ENCODE measurements around the gene SPATC1L. TPM values are rescaled to one million over a fixed set of nuclear protein-coding genes. Genes with fewer than 3 reads are reported as not detected.

The SPATC1L gene
- total and polyA plus RNA-seq, 2 donors (not counting 1 experiment from before 2014, with no cell fraction given): 11.4 to 15.4 TPM

- Histone ChIP-seq H3K4me2 (replicated peaks; ENCODE audit: low read depth, low read length, poor library complexity, severe bottlenecking) (no peak overlapping the region), H3K36me3 (replicated peaks in 1 of 2; ENCODE audit: control extremely low read depth in 1 of 2, control insufficient read depth in 1 of 2, extremely low read depth in 1 of 2, insufficient read depth in 2 of 2, low read length in 1 of 2) (no peaks in the 10 kb centered on the region), H3K4me1 (ENCODE audit: control insufficient read depth in 2 of 2, insufficient read depth in 2 of 2, low read length in 2 of 2) (peaks cover 0 to 5% of the 10 kb centered on the region in 2 donors), H4K20me1 (ENCODE audit: control insufficient read depth, insufficient read depth, low read length, poor library complexity, severe bottlenecking) (no peaks in the 10 kb centered on the region), H3K27ac (ENCODE audit: low read length in 2 of 2) (no peak overlapping the region), H3K4me3 (ENCODE audit: control extremely low read depth in 1 of 5, extremely low read depth in 1 of 5, insufficient read depth in 1 of 5, low read depth in 2 of 5, low read length in 4 of 5) (no peak overlapping the region), H3K79me2 (ENCODE audit: control insufficient read depth, insufficient read depth, low read length) (no peaks in the 10 kb centered on the region), H3K9ac (ENCODE audit: low read length) (no peak overlapping the region), H2AFZ (ENCODE audit: insufficient read depth, low read depth, low read length, poor library complexity, severe bottlenecking) (no peak overlapping the region), H3K9me3 (ENCODE audit: control extremely low read depth in 1 of 3, control insufficient read depth in 2 of 3, insufficient read depth in 1 of 3, low read length in 2 of 3) (peaks cover 0 to 9% (median 0%) of the 10 kb centered on the region in 3 donors), H3K27me3 (replicated peaks in 1 of 4; ENCODE audit: control extremely low read depth in 1 of 4, control insufficient read depth in 3 of 4, insufficient read depth in 4 of 4, low read length in 3 of 4) (no peaks in the 10 kb centered on the region)
- Mint-ChIP-seq H3K9me3 (ENCODE audit: insufficient read depth) (no peaks in the 10 kb centered on the region), H3K27ac (no peak overlapping the region), H3K4me3 (no peak overlapping the region), H3K27me3 (no peaks in the 10 kb centered on the region), H3K4me1 (peaks cover 8% of the 10 kb centered on the region)
- POLR2A ChIA-PET: no interaction called here
- intact Hi-C loops (cut with micrococcal nuclease): no loop called here
- ATAC-seq (ENCODE audit: low read depth) (no peak), DNase-seq (no peak)
- TF ChIP-seq, protein P1, sequence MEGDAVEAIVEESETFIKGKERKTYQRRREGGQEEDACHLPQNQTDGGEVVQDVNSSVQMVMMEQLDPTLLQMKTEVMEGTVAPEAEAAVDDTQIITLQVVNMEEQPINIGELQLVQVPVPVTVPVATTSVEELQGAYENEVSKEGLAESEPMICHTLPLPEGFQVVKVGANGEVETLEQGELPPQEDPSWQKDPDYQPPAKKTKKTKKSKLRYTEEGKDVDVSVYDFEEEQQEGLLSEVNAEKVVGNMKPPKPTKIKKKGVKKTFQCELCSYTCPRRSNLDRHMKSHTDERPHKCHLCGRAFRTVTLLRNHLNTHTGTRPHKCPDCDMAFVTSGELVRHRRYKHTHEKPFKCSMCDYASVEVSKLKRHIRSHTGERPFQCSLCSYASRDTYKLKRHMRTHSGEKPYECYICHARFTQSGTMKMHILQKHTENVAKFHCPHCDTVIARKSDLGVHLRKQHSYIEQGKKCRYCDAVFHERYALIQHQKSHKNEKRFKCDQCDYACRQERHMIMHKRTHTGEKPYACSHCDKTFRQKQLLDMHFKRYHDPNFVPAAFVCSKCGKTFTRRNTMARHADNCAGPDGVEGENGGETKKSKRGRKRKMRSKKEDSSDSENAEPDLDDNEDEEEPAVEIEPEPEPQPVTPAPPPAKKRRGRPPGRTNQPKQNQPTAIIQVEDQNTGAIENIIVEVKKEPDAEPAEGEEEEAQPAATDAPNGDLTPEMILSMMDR (IDR thresholded peaks at IDR 0.05): no peak
- CTCF ChIA-PET: no interaction called here
- 93% methylated on average over 13 of the region's 14 CpGs for WGBS (ENCODE audit: insufficient coverage)
Measured at GRCh38 chr21:46146856-46147255, 37.4 kb downstream of the SPATC1L start.

DNA sequence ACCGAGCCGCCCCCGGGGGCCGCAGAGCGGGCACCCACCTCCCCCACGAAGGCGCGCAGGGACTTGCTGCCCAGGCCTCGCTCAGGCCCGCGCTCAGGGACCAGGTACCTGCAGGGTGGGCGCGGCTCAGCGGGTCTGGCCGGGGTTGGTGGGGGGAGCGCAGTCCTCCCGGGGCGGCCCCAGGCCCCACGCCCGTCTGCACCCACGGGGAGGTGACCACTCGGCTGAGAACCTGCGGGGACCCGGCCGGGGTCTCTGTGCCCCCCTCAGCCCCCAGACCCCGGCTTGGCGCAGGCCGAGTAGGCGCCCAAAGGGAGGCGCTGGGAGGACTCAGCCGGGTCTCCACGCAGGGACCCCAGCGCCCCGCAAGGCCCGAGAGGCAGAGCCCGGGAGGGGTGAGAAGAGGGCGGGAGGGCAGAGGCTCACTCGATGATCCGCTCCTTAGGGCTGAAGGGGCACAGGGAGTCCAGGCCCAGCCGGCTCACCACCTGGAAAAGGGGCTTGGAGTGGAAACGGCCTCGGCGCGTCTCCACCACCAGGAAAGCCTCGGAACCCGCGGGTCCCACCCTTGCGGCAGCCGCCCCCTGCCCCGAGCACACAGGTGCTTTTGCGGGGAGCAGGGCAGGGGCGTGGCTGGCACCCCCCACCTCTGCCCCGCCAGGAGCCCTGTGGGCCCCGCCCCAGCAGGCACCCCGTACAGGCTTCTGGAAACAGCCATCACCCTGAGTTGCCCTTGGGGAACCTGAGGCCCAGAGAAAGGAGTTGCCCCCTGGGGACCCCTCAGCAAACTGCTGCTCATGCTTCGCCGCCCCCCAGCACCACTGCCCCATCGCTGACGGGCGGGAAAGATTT is 38.2 kb downstream of the SPATC1L start:
- H3K9me3 ChIP-seq (ENCODE audit: control extremely low read depth in 1 of 3, control insufficient read depth in 2 of 3, insufficient read depth in 1 of 3, low read length in 2 of 3): peaks cover 0 to 9% (median 0%) of the 10 kb centered on the region in 3 donors
- no peak overlapping the region for H3K4me3 ChIP-seq (ENCODE audit: control extremely low read depth in 1 of 5, extremely low read depth in 1 of 5, insufficient read depth in 1 of 5, low read depth in 2 of 5, low read length in 4 of 5)
- H3K4me2 ChIP-seq (replicated peaks; ENCODE audit: low read depth, low read length, poor library complexity, severe bottlenecking): no peak overlapping the region
- ATAC-seq (ENCODE audit: low read depth) (no peak), DNase-seq (no peak)
- TF ChIP-seq EZH2 (IDR thresholded peaks at IDR 0.05; ENCODE audit: borderline replicate concordance, insufficient read depth, low read depth, low read length, poor library complexity, severe bottlenecking): no peak
- TF ChIP-seq, protein P1 (IDR thresholded peaks at IDR 0.05): no peak
- H3K27me3 ChIP-seq (replicated peaks in 1 of 4; ENCODE audit: control extremely low read depth in 1 of 4, control insufficient read depth in 3 of 4, insufficient read depth in 4 of 4, low read length in 3 of 4): no peaks in the 10 kb centered on the region
- Mint-ChIP-seq H3K9me3 (ENCODE audit: insufficient read depth) (no peaks in the 10 kb centered on the region), H3K4me1 (peaks cover 8% of the 10 kb centered on the region), H3K4me3 (no peak overlapping the region), H3K27me3 (no peaks in the 10 kb centered on the region), H3K27ac (no peak overlapping the region)
- H3K36me3 ChIP-seq (replicated peaks in 1 of 2; ENCODE audit: control extremely low read depth in 1 of 2, control insufficient read depth in 1 of 2, extremely low read depth in 1 of 2, insufficient read depth in 2 of 2, low read length in 1 of 2): no peaks in the 10 kb centered on the region
- CTCF ChIA-PET: no interaction called here
- POLR2A ChIA-PET: no interaction called here
- 93% methylated on average over 46 of the region's 60 CpGs for WGBS (ENCODE audit: insufficient coverage)
- intact Hi-C loops (cut with micrococcal nuclease): no loop called here
- H4K20me1 ChIP-seq (ENCODE audit: control insufficient read depth, insufficient read depth, low read length, poor library complexity, severe bottlenecking): no peaks in the 10 kb centered on the region
- no peak overlapping the region for H3K27ac ChIP-seq (ENCODE audit: low read length in 2 of 2)
- no peaks in the 10 kb centered on the region for H3K79me2 ChIP-seq (ENCODE audit: control insufficient read depth, insufficient read depth, low read length)
- H3K4me1 ChIP-seq (ENCODE audit: control insufficient read depth in 2 of 2, insufficient read depth in 2 of 2, low read length in 2 of 2): peaks cover 0 to 5% of the 10 kb centered on the region in 2 donors
- no peak overlapping the region for H2AFZ ChIP-seq (ENCODE audit: insufficient read depth, low read depth, low read length, poor library complexity, severe bottlenecking)
- H3K9ac ChIP-seq (ENCODE audit: low read length): no peak overlapping the region

Data from B cell (primary cell).